Measurements from ENCODE around the gene SSH2.

The SSH2 gene

DNA sequence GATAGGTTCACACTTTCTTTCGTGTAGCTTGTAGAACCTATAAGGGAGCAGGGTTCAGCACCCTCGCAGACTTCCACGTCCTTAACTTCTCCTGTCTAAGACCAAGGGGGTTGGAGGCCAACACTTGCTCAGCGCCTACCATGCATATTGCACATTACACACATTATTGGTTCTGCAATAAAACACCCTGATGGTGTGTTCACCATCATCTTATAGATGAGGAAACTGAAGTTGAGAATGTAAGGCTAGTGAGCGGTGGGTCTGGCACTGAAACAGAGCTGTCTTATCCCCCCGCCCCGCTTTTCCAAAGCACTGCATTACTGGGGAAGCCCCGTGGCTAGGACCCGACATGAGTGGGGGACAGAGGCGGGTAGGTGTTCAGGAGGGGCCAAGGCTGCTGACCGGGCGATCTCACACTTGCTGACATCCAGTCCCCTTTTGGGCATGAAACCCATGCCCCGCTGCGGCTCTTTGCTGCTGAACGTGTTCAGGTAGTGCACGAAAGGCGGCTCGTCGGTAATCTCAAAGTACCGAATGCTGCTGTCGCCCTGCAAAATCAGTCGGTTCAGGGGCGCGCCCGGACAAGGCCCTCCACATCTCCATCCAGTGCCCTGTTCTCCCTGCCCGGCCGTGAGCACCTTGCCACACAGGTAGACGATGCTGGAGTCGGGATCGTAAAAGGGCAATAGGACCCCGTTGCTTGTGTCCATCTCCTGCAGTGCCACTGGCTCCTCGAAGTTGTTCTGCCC, 313.6 kb downstream of the SSH2 start:
- no peak for DNase-seq

DNA sequence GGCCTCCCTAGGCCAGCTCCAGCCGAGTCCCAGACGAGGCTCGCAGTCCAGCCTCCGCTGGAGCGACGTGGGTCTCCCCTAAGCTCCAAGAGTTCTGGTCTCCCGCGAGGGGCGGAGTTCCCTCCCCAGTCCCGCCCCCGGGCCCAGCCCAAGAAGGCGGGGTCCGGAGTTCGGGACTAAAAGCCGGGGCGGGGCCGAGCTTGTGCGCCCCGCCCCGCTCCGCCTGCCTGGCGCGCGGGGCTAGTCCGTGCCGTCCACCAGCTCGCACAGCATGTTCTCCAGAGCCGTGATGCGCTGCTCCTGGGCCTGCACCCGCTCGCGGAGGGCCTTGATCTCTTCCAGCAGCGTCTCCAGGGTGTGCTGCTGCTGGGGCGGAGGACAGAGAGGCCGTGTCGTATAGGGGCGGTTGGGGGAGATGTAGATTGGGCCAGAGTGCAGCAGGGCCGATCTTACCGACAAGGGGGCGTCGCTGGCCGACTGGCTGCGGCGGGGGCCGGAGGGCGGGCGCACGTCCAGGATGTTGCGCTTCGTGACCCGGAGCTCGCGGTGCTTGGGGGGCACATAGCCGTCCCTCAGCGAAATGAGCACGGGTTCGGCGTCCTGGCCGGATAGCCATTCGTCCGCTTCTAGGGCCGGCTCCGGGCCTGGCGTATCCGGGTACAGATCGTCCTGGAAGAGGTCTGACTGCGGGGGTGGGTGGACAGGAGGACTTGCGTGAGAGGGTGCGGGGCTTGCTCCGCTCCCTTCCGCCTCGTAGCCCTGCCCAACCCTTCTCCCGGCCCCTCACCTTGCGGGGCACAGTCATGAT, 314.3 kb downstream of the SSH2 start:
- DNase-seq = peak in 54 of 56 donors; percentile 40 to 95 (median 82)

DNA sequence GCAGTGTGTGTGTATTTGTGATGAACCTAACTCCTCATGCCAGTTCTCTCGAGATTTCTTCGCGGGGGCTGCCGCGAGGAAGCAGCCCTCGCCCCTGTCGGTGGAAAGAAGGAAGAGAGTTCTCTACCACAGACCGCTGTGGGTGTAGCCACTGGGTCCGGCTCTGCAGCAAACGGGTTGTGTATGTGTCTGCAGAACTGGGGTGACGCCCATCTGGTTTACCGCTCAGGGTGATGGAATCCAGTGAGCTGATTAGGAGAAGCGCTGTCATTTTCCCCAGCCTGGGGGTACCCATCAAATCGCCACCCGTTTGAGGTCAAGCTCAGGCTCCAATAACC, 315.0 kb downstream of the SSH2 start:
- DNase-seq = peak in 12 of 56 donors; percentile 35 to 70 (median 57)

DNA sequence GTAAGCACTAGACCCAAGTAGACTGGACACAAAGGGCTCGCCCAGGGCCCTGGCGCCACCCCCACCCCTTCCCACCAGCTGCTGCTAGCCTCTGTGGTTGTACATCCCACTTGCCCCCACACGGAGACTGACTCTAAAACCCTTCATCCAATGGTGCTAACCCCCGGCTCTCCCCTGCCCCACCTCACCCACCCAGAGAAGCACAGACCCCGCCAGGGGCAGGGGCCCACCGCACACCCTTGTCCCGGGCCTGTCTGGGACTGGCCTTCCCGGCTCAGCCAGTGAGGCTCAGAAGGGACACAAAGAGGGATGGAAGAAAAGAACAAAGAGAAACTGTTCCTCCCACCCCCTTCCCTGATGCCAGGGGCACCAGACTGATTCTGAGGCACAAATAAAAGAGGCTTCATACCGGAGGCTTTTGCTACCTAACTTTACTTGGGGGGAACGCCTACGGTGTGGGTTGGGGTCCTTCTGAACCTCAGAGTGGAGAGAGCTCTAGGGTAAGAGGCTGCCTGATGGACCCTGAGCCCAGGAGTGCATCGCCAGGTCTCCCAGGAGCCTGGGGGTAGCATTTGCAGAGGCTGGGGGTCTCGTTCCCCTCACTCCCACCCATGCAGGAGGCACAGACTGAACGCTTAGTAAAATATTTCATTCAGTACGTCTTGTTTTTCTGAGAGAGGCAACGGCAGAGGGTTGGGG, 315.5 kb downstream of the SSH2 start:
- DNase-seq = peak in 18 of 56 donors; percentile 30 to 68 (median 49)

DNA sequence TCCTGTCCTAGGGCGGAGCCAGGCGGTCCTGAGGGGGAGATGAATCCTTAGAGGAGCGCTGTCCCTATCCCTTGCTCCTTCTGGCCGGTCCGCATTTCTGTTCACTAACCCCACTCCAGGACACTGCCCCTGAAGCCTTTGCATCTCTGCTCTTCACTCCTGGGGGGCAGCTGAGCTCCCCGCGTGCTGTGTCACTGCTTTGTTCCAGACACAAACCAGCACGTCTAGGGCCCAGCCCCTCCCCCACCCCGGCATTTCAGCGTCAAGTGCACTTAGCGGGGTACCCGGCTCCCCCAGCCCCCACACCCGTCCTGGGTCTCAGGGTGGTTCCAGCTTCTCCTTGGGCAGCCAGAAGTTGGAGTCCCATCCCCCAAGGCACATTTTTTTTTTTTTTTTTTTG, 316.2 kb downstream of the SSH2 start:
- DNase-seq = no peak

DNA sequence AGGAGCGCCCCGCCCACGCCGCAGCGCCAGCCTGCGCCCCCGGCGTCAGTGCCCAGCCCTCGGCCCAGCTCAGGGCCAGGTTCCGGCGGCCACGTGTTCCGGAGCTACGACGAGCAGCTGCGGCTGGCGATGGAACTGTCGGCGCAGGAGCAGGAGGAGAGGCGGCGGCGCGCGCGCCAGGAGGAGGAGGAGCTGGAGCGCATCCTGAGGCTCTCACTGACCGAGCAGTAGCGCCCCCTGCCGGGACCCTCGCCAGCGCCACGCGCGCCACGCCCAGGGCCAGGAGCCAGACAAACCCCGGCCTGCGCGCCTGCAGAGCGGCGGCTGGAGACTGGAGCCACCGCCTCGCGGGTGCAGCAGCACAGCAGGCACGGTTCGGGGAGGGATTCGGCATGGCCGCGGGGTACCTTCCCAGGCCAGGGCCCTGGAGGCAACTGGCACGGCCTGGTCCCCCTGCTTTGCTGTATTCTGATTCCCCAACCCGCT, 316.6 kb downstream of the SSH2 start:
- peak in 55 of 56 donors; percentile 36 to 95 (median 80) for DNase-seq

DNA sequence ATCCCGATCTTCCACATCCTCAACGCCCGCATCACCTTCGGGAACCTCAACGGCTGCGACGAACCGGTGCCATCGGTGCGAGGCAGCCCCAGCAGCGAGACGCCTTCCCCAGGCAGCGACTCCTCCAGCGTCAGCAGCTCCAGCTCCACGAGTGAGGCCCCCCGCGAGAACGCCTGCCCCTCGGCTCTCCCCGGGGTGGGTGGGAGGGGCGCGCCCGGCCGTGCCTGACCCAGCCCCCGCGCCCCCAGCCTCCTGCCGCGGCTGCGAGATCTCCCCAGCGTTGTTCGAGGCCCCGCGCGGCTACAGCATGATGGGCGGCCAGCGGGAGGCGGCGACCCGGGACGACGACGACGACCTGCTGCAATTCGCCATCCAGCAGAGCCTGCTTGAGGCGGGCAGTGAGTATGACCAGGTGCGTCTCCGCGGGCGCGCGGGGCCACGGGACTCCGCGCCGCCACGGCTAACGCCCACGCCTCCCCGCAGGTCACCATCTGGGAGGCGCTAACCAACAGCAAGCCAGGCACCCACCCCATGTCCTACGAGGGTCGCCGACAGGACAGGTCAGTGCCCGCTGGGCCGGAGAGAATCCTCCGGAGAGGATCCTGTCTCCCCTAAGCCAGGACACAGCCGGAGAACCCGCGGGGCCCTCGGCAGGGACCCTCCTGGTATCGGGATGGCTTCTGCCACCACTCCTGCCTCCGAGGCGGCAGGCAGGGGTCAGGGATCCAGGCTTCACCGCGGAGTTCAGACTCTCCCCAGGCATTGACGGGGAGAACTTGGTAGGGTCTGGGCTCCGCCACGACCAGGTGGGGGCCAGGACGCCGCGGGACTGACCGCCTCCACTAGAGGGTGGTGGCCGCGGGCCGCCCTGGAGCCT, 317.4 kb downstream of the SSH2 start:
- no peak for DNase-seq

DNA sequence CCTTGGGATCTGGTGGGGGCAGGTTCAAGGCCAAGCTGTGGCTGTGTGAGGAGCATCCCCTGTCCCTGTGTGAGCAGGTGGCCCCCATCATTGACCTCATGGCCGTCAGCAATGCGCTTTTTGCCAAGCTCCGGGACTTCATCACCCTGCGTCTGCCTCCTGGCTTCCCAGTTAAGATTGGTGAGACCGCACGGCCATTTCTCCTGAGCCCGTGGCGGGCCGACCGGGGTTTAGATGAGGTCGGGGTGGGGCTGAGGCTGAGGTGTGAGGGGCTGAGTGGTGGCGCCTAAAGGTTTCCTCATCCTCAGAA, 318.0 kb downstream of the SSH2 start:
- no peak for DNase-seq

DNA sequence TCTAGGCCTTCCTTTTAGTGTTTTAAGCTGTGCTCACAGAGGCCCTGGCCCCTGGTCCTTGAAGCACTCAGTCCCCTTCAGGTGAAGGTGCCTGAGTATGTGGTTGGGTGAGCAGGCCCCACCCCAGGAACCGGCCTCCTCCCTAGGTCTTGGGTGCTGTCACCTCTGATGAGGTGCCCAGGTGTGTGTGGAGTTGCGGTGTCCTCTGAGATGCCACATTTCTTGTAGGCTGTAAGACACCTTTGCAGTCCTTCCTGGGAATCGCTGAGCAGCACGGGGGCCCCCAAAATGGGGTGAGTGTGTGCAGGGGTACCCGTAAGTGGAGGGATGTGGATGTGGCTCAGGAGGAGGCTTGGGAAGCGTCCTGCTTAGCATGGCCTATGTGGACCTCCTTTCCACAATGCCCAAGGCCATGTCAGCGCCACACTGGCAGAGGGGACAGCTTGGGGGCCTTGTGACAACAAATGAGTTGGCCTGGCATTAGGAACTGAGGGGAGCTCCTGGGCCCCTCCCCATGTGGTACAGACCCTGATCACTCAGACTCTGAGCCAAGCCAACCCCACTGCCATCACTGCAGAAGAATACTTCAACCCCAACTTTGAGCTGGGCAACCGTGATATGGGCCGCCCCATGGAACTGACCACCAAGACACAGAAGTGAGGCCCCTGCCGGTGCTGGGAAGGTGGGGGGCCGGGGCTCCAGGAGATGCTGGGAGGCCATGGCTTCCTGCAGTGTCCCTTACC, 318.5 kb downstream of the SSH2 start:
- no peak for DNase-seq

DNA sequence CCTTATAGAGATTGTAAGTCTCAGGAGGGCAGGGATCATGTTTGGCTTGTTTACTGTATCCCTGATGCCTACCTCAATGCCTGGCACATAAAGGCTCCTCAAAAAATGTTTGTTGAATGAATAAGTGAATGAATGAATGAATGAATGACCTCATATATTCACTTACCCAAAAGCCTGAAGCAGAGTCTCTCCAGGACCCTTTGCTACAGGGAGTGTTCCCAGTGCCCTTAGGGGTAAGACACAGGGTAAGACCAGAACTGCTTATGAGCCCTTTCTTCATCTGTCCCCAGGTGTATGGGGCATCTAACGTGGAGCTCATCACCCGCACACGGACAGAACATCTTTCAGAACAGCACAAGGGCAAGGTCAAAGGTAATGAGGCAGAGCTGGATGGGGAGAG, 319.6 kb downstream of the SSH2 start:
- no peak for DNase-seq

DNA sequence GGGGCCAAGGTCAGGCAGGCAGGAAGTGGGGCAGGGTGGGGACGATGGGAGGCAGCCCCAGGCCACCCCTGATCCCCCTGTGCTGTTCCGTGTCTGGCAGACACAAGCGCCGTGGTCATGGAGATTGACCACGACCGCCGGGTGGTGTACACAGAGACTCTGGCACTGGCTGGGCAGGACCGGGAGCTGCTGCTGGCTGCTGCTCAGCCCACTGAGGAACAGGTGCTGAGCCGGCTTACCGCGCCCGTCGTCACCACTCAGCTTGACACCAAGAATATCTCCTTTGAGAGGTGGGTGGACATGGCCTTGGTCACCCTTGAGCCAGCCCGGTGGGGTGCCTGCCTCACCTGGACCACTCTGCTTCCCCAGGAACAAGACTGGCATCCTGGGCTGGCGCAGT, 321.0 kb downstream of the SSH2 start:
- no peak for DNase-seq

DNA sequence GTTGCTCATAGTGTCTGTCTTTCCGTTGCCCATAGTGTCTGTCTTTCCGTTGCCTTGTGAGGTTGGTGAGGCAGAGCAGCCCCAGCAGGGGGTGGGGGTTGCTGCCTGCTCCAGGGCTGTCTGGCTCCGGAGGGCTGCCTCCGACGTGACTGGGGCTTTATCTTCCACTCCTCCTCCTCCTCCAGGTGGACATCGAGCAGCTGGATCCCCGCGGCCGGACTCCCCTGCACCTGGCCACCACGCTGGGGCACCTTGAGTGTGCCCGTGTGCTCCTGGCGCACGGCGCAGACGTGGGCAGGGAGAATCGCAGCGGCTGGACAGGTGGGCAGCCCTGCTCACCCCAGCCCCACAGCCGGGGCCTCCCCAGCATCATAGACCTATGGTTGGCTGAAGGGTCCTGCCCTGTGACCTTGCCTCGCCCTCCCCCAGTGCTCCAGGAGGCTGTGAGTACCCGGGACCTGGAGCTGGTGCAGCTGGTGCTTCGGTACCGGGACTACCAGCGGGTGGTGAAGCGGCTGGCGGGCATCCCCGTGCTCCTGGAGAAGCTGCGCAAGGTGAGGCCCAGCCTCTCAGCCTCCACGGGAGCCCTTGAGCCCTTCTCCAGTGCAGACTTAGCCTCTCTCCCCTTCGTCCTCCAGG, 322.4 kb downstream of the SSH2 start:
- DNase-seq = no peak

DNA sequence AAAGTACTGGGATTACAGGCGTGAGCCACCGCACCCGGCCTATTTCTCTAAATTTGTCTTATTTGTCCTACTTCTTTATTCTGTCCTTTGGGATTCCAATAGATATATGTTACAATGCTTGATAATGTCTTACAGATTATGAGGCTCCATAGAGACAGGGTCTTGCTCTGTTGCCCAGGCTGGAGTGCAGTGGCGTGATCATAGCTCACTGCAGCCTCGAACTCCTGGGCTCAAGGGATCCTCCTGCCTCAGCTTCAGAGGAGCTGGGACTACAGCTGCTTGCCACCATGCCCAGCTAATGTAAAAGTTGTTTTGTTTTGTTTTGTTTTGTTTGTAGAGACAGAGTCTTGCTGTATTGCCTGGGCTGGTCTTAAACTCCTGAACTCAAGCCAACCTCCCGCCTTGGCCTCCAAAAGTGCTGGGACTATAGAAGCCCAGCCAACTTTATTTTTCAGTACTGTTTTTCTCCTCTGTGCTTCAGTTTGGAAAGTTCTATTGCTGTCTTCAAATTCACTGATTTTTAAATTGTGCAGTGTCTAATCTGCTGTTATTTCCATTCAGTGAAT, 326.8 kb downstream of the SSH2 start:
- DNase-seq = no peak

DNA sequence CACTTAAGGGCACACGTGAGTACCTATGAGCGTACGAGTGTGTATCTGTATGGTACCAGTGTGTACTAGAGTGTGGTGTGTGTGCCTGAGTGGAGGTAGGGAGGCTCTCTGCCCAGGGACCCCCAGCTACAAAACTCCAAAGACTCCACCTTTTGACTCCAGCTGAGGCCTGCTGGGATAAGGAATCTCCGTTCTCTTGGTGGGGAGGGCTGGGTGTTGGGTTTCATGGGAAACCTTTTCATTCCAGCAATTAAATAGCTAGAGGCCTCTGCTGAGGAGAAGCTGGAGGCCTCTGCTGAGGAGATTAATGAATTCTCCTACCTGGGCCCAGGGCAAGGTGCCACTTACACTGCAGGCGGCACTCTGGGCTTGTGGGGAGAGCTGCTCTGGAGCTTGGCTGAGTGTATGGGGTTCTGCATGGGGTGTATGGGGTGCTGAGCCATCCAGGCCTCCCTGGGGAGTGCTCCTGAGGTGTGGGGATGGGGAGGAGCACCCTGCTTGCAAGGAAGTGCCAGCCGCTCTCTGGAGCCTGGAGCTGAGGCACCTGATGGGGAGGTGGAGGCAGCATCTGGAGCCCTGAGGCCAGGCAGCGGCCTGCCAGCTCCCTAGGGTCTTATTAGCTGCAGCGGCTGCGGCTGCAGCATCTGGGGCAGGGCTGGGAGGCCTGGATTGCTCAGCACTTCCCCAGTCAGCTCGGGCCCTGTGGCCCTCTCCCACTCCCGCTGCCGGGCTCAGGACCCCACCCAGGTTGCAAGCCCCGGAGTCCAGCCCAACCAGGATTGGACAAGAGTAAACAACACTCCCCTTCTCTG, 332.5 kb downstream of the SSH2 start:
- DNase-seq = no peak

DNA sequence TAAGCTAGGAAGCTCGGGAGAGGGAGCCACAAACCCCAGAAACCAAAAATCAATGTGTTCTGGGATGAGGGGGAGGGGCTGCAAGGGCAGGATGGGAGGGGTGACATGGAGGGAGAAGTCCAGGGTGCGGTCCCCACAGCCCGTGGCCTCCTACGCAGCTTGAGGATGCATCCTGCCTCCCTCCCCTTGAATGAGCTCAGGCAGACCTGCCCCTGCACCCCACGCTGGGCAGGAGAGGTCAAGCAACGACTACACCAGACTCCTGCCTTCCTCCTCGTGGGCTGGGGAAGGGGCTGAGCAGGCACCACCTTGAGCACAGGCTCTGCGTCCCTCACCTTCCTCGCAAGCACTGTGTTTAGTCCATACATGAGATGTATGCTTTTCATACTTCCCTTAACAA, 333.2 kb downstream of the SSH2 start:
- no peak for DNase-seq

DNA sequence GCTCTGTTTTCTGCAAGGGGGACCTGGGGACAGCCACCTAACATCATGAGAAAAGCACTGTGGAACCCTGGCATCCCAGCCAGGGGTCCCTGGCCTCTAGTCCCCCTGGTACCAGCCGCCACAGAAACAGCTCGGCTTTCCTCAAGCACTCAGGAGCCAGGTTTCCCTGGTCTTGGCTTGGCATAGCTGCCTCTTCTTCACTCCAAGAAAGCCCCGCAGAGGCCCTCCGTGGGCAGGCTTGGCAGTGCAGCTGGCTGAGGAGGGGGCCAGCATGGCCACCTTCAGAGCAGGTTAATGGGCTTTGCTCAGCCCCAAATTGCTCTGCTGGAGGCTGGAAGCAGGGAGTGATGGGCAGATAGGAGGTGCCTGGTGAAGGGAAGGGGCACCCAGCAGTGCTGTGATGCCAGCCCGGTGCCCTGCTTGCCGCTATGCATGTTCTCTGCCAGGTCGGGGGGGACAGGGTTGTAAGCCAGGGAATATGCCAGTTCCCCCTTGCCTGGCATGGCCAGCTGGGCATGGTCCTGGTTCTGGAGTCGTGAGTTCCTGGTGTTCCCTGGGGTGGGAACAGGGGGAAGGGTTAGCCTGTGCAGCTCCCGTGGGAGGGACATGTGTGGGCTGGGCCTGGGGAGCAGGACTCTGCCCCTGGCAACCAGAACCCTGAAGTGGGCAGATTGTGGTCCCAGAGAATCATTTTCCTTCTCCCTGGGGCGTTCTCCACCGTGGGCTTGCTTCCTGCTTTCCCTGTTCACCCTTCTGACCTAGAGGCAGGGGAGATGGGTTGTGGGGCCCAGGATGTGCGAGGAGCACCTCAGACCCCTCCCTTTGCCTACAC, 333.9 kb downstream of the SSH2 start:
- DNase-seq = no peak

DNA sequence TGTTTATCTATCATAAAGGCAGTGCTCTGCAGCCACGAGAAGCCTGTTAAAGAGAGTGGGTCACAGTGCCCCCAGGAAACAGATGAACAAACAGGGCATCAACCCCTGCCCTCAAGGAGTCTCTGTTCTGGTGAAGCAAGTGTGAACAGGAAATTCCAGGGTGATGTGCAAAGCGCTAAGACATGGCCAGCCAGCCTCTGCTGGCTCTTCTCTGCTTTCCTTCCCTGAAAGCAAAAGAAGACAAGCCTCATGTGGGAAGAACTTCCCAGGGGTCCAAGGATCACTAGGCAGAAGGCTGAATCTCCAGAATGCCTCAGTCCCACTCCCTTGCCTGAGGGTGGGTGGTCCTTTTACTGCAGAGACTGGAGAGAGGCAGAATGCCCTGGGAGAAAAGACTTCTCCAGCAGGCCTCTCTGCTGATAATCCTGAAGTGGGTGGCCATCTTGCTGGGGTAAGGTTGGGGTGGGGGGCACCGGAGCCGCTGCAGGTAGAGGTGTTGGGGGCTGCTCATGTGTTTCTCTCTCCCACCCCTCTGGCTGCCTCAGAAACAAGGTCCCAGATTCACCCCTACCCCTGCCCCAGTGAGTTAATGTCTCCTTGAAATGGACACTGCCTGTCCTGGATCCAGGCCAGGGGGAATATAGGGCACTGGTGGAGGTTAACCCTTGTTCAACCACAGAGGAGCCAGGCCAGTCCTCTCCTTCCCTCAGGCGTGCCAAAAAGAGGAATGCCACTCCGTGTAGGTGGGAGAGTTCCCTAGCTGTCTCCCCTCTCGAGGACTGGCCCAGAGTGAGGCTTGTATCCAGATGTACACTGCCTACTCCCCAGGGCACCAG, 334.7 kb downstream of the SSH2 start:
- DNase-seq = no peak

Data from amygdala (tissue), 56 donors.